ENCODE data around the gene CAPNS2. TPM values are rescaled to one million over a fixed set of nuclear protein-coding genes. Genes with fewer than 3 reads are reported as not detected.
A peak's percentile ranks its signal among the peaks of the same experiment; 100 is the strongest.

The CAPNS2 gene
- total RNA-seq, 1 donor from 2014 or later, result 4.7 TPM

DNA sequence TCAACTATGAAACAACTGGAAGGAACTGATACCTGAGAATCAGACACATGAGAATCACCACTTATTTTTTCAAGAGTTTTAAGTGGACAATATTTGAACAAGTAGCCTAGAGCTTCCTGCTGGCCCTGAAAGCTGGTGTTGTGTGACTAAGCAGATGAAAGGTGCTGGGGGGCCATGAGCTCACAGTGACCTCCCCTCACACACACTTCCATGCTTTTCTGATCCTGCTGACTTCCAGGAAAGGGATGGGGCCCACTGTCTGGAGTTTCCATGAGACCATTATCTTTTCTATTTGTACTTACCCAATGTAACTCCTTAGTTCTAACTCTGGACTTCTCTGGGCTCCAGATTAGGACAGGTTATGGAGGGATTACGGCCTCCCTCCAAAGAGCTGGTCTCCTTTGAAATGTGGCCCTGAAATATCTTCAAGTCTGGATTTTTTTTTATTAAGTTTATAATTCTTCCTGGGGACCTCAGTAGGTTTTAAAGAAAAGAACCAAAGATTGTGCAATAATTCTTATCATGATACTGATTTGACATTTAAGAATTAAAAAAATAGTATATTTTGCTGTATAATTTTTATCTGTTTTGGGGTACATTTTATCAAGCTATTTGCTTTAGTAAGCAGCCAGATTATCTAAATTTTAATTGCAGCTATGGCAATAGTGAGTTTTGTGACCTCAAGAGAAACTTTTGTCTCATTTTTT, 4.9 kb downstream of the CAPNS2 start:
- Mint-ChIP-seq H3K4me1 (ENCODE audit: unreplicated experiment) (peaks cover 21% of the 10 kb centered on the region), H3K36me3 (peaks cover 4% of the 10 kb centered on the region), H3K27ac (no peak overlapping the region), H3K9me3 (peaks cover 8% of the 10 kb centered on the region), H3K27me3 (no peaks in the 10 kb centered on the region), H3K4me3 (no peak overlapping the region)
- no peak for DNase-seq (ENCODE audit: extremely low spot score, unreplicated experiment)
- TF ChIP-seq CTCF (conservative IDR thresholded peaks at IDR 0.05), result no peak

DNA sequence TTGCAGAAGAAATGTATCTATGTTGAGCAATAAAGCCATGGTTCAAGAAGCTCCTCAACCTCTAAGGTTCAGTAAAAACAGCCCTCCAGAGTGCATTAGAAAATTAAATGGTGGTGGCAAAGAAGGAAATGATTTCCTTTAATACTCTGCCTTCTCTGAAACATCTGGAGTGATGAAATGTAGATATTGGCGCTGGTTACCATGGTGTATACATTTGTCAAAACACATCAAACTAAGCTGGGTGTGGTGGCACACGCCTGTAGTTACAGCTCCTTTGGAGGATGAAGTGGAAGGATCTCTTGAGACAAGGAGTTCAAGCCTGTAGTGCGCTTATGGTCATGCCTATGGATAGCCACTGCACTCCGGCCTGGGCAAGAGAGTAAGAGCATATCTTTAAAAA, 6.0 kb downstream of the CAPNS2 start:
- TF ChIP-seq CTCF (conservative IDR thresholded peaks at IDR 0.05), result no peak
- Mint-ChIP-seq H3K4me3 (no peak overlapping the region), H3K27me3 (no peaks in the 10 kb centered on the region), H3K27ac (peak overlapping the region; percentile 42), H3K9me3 (peaks cover 4% of the 10 kb centered on the region), H3K36me3 (no peaks in the 10 kb centered on the region), H3K4me1 (ENCODE audit: unreplicated experiment) (peaks cover 13% of the 10 kb centered on the region)
- no peak for DNase-seq (ENCODE audit: extremely low spot score, unreplicated experiment)

DNA sequence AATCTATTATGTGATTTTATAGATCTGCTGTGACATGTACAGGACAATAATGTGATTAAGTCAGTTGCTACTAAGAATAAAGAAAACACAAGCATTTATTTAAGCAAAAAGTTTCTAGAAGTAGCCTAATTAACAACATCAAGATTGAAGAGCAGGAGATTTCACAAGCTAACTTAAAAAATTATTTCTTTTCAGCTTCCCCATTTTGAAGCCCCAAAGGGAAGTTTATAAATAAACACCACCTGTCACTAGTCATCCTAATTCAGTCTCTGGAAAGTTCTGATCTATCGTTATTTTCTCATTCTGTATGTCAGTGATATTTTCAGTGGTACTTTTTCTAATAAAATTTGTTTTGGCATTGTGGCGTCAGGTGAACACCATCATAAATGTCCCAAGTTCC, 8.3 kb downstream of the CAPNS2 start:
- no peaks in the 10 kb centered on the region for H3K36me3 Mint-ChIP-seq
- DNase-seq (ENCODE audit: extremely low spot score, unreplicated experiment), result no peak
- H3K27ac Mint-ChIP-seq, result no peak overlapping the region
- H3K9me3 Mint-ChIP-seq, result peaks cover 4% of the 10 kb centered on the region
- no peaks in the 10 kb centered on the region for H3K4me1 Mint-ChIP-seq (ENCODE audit: unreplicated experiment)
- no peak overlapping the region for H3K4me3 Mint-ChIP-seq
- no peaks in the 10 kb centered on the region for H3K27me3 Mint-ChIP-seq
- no peak for TF ChIP-seq CTCF (conservative IDR thresholded peaks at IDR 0.05)

DNA sequence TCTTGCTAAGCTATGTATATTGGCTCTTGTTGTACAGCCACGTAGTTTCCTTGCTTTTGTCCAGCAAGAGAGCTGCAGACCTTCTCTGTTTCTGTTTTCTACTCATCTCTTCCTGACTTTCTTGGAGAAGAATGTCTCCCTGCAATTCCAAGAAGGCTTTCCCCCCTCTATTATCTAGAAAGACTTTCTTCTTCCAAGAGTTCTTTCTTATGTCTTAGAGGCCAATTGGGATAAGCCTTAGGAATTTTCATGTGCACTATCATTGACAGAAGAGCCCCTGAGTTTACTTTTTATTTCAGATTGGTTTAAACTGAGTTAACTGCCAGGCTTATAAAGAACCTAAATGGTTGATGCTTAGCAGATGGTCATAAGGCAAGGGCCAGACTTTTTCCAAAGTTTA, 9.0 kb downstream of the CAPNS2 start:
- DNase-seq (ENCODE audit: extremely low spot score, unreplicated experiment), result no peak
- no peaks in the 10 kb centered on the region for H3K4me1 Mint-ChIP-seq (ENCODE audit: unreplicated experiment)
- no peaks in the 10 kb centered on the region for H3K27me3 Mint-ChIP-seq
- no peak for TF ChIP-seq CTCF (conservative IDR thresholded peaks at IDR 0.05)
- H3K4me3 Mint-ChIP-seq, result no peak overlapping the region
- no peaks in the 10 kb centered on the region for H3K36me3 Mint-ChIP-seq
- H3K9me3 Mint-ChIP-seq, result peaks cover 4% of the 10 kb centered on the region
- H3K27ac Mint-ChIP-seq, result no peak overlapping the region

DNA sequence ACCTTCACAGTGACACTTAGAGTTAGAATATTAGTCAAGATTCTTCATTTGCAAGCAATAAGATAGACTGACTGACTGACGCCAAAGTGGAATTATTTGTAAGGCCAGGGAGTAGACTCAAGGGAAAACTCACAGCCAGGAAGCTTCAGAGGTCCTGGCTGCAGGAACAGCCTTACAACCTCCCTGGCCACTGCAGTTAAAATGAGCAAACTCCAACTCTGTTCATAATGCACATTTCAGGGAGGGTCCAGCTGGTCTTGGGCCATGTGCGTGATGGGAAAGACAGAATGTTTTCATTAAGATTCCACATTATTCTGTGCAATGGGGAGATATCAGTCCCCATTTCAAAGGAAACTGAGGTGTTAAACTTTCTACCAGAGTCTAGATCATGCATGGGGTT, 9.9 kb downstream of the CAPNS2 start:
- TF ChIP-seq CTCF (conservative IDR thresholded peaks at IDR 0.05), result no peak
- Mint-ChIP-seq H3K27me3 (no peaks in the 10 kb centered on the region), H3K27ac (no peak overlapping the region), H3K4me1 (ENCODE audit: unreplicated experiment) (no peaks in the 10 kb centered on the region), H3K36me3 (no peaks in the 10 kb centered on the region), H3K9me3 (peaks cover 4% of the 10 kb centered on the region), H3K4me3 (no peak overlapping the region)
- no peak for DNase-seq (ENCODE audit: extremely low spot score, unreplicated experiment)

Measured in type B pancreatic cell (in vitro differentiated cells).